ENCODE measurements around the gene SUGP2. TPM values are rescaled to one million over a fixed set of nuclear protein-coding genes. Genes with fewer than 3 reads are reported as not detected.

Gene SUGP2
- total RNA-seq, result 13.4 and 19.0 TPM in 2 replicates

DNA sequence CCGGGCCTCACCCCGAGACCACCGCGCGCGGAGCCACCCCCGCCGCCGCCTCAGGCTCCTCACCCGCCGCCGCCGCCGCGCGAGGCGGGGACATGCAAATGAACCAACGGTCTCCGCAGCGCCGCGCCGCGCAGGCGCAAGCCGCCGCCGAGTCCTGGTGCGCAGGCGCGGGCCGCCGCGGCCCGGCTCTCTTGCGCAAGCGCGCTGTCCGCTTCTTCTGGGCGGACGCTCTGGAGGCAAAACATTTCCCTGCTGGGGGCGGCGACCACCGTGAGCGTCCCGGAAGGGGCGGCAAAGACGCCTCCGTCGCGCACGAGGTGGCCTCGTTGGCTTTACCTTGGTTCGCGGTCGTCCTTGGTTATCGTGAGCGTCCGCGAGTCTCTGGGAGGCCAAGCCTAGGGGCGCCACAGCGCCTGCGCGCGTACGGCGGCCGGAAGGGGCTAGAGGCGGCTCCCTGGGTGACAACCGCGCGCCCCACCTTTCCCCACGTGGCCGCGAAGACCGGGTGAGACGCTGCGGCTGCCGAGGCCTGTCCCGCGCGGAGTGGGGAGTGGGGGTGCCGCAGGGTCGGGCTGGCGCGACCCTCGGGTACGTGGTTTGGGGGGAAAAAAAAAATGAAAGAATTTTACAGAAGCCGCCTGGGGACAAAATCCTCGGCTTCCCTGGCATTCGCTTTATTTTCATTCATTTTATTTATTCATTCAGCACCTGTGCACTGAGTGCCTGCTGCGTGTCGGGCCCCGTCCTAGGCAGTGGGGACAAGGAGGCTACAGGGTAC, at the start of gene SUGP2, which contains the start of gene ARMC6:
TSS of gene SUGP2 (minus strand) at position 92 of the 778 bp plus-strand sequence. CDS start 2,446 bp downstream, outside the sequence.
TSS of gene ARMC6 (plus strand) at position 178 of the 778 bp plus-strand sequence. CDS start 607 bp downstream, outside the sequence.

DNA sequence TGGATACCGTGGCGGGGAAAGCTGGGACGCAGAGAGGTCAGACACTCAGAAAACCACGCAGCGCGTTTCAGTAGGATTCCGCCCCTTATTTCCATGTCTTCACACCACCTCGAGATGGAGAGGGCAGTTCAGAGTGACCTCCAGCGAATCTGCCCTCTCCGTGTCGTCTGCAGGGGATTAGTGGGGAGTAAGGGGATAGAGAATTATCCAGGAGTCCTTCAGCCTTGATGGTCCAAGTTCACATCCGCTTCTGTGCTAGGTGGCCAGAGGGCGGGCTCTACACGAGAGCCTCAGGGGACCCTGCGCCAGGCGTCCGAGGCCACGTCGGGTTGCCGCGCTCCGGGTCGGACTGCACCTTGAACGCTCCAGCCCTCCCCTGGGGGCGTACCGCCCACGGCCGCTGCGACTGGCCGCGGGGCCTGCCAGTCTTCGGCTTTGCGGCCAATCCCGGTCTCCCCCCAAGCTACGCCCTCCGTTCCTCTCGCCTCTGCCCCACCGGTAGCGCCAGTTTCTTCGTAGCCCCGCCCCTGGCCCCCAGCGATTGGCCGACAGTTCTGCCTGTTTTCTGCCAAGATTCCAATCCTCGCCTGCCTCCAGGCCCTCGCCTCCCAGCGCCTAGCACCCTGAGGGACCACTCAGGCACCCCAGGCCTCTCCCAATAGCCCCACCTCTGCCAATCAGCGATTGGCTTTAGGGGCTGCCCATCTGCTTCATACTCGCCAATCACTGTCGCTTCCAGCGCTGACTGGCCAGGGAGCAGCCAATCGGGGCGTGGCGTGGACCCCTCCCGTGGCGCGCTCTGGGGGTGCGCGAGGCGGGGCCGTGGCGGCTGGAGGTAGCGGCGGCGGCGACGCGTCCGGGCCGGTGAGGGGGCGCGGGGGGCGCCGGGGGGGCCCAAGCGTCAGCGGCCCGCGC, 30.1 kb upstream of the SUGP2 start, which contains the start of gene SLC25A42:
TSS of gene SLC25A42 (plus strand) at position 812 of the 915 bp plus-strand sequence. CDS start 32,131 bp downstream, outside the sequence.

Other genes with a start within 250 kb of the SUGP2 start
- not detected in 2 replicates for gene COMP, start 242.2 kb downstream of the SUGP2 start, total RNA-seq
- gene UPF1, start 201.6 kb downstream of the SUGP2 start, total RNA-seq, result 50.7 and 71.7 TPM in 2 replicates
- 0.56 and 1.4 TPM in 2 replicates for gene CERS1, start 137.4 kb downstream of the SUGP2 start, total RNA-seq
- 343 and 355 TPM in 2 replicates for gene COPE, start 114.1 kb downstream of the SUGP2 start, total RNA-seq
- gene DDX49, start 113.8 kb downstream of the SUGP2 start, total RNA-seq, result 70.6 and 99.5 TPM in 2 replicates
- gene HOMER3, start 92.3 kb downstream of the SUGP2 start, total RNA-seq, result 116 and 136 TPM in 2 replicates
- 40.5 and 41.9 TPM in 2 replicates for gene ARMC6, start 86 bp upstream of the SUGP2 start, total RNA-seq
- 4.0 and 4.9 TPM in 2 replicates for gene SLC25A42, start 30.5 kb upstream of the SUGP2 start, total RNA-seq
- gene TMEM161A, start 105.0 kb upstream of the SUGP2 start, total RNA-seq, result 36.8 and 41.5 TPM in 2 replicates
- gene MEF2B, start 136.7 kb upstream of the SUGP2 start, total RNA-seq, result 0.93 TPM in 1 of 2 replicates, not detected in the other
- gene BORCS8, start 158.6 kb upstream of the SUGP2 start, total RNA-seq, result 13.3 and 26.2 TPM in 2 replicates
- gene RFXANK, start 158.7 kb upstream of the SUGP2 start, total RNA-seq, result 73.2 and 82.3 TPM in 2 replicates
- gene NR2C2AP, start 169.9 kb upstream of the SUGP2 start, total RNA-seq, result 16.4 and 20.8 TPM in 2 replicates
- gene NCAN, start 178.4 kb upstream of the SUGP2 start, total RNA-seq, result not detected in 2 replicates
- gene TM6SF2, start 239.8 kb upstream of the SUGP2 start, total RNA-seq, result not detected in 2 replicates

All from airway epithelial cell (primary cell).